CD4-positive, alpha-beta T cell (primary cell): Measurements from ENCODE around the gene UCN2. TPM values are rescaled to one million over a fixed set of nuclear protein-coding genes. Genes with fewer than 3 reads are reported as not detected.

Experiments
- ATAC-seq: fragments of 200-7000 bp; cut with Tn5 transposase; one replicate; pipeline ENCODE4 v1.10.0; 2022; ENCODE audit warnings: mild to moderate bottlenecking; ENCODE audit not compliant: poor library complexity
- CTCF ChIA-PET: fragments of 350-600 bp; sonication (Branson Sonifier 250); formaldehyde crosslinking; loops from one replicate; lab custom pipeline; 2021; ENCODE audit warnings: antibody characterized with exemption, inconsistent platforms; lab: Charles Lee
- POLR2A ChIA-PET: fragments of 350-600 bp; sonication (Branson Sonifier 250); formaldehyde crosslinking; loops from one replicate; lab custom pipeline; 2021; ENCODE audit warnings: antibody characterized with exemption, inconsistent platforms; lab: Charles Lee
- DNase-seq, 14 experiments: peaks; one replicate each; pipeline ENCODE4 v3.0.0-alpha.2; 2013 to 2020; ENCODE audit warnings: mixed read lengths in 2 of 14
- H3K27ac ChIP-seq, 2 donors: one replicate each; pipeline versions ENCODE4 v1.5.1 to v1.7.0; 2013; ENCODE audit warnings: low read length in 2 of 2, low read depth in 1 of 2, mild to moderate bottlenecking in 1 of 2
- H3K27me3 ChIP-seq, 2 experiments: 1 replicate in 1 of 2; 2 replicates in 1 of 2; pipeline versions ENCODE4 v1.6.1 to v1.7.0; 2013; ENCODE audit warnings: low read length in 2 of 2, control low read depth in 1 of 2, mild to moderate bottlenecking in 1 of 2, moderate library complexity in 1 of 2; ENCODE audit not compliant: insufficient read depth in 2 of 2, control insufficient read depth in 1 of 2
- H3K36me3 ChIP-seq: one replicate; pipeline ENCODE4 v1.6.1; 2013; ENCODE audit warnings: low read length, control low read depth; ENCODE audit not compliant: insufficient read depth
- H3K4me1 ChIP-seq: one replicate; pipeline ENCODE4 v1.6.1; 2013; ENCODE audit warnings: low read length, control low read depth; ENCODE audit not compliant: insufficient read depth
- H3K4me3 ChIP-seq: one replicate; pipeline ENCODE4 v1.5.1; 2013; ENCODE audit warnings: mild to moderate bottlenecking, low read length, moderate library complexity
- H3K9me3 ChIP-seq, 2 experiments: 1 replicate in 1 of 2; 2 replicates in 1 of 2; pipeline versions ENCODE4 v1.6.1 to v1.7.0; 2013; ENCODE audit warnings: low read length in 2 of 2, mild to moderate bottlenecking in 2 of 2, control low read depth in 1 of 2, moderate library complexity in 1 of 2; ENCODE audit not compliant: control insufficient read depth in 1 of 2, insufficient read depth in 1 of 2
- H3K27ac Mint-ChIP-seq: one replicate; pipeline ENCODE4 v1.8.0; 2020; ENCODE audit warnings: mixed read lengths
- H3K27me3 Mint-ChIP-seq: one replicate; pipeline ENCODE4 v1.8.0; 2021; ENCODE audit warnings: mixed read lengths
- H3K36me3 Mint-ChIP-seq: one replicate; pipeline ENCODE4 v1.8.0; 2021; ENCODE audit warnings: low read depth, mixed read lengths
- H3K4me1 Mint-ChIP-seq: one replicate; pipeline ENCODE4 v1.8.0; 2021; ENCODE audit warnings: low read depth, mixed read lengths
- H3K4me3 Mint-ChIP-seq: one replicate; pipeline ENCODE4 v1.8.0; 2020; ENCODE audit warnings: mild to moderate bottlenecking, mixed read lengths
- H3K9me3 Mint-ChIP-seq: one replicate; pipeline ENCODE4 v1.8.0; 2020; ENCODE audit warnings: mixed read lengths
- CTCF ChIP-seq: fragments of 200-600 bp; IDR thresholded peaks from one replicate; pipeline ENCODE4 v1.8.0; 2022; ENCODE audit warnings: antibody characterized with exemption, mild to moderate bottlenecking
- intact Hi-C, 2 experiments: fragments of 100-400 bp; cut with DNase I in 1 of 2; cut with micrococcal nuclease in 1 of 2; formaldehyde crosslinking; loops; one replicate each; pipeline versions ENCODE4 v1.15.1 to v1.9.0; 2023 to 2025; cut with DNase I, micrococcal nuclease
- total RNA-seq, 174 experiments: library from RNA in 2 of 174; stranded (reverse) in 2 of 174; gene quantifications; one replicate each; pipeline ENCODE4 v1.2.3 and lab custom pipeline; 2021 to 2026

UCN2 gene
- total RNA-seq, 2 experiments from 2014 or later, result not detected

- Histone ChIP-seq H3K4me1 (peaks cover 8% of the 10 kb centered on the region), H3K4me3 (no peak overlapping the region), H3K36me3 (no peaks in the 10 kb centered on the region), H3K9me3 (peaks cover 0 to 8% of the 10 kb centered on the region in 2 experiments), H3K27ac (no peak overlapping the region), H3K27me3 (peaks cover 11 to 33% of the 10 kb centered on the region in 2 experiments)
- DNase-seq, result no peak
- CTCF ChIA-PET, result no interaction called here
- no peak for ATAC-seq
- H3K9me3 Mint-ChIP-seq, result no peaks in the 10 kb centered on the region
- no peak overlapping the region for H3K27ac Mint-ChIP-seq
- no peaks in the 10 kb centered on the region for H3K36me3 Mint-ChIP-seq
- H3K4me3 Mint-ChIP-seq, result no peak overlapping the region
- H3K27me3 Mint-ChIP-seq, result peaks cover 62% of the 10 kb centered on the region
- H3K4me1 Mint-ChIP-seq, result peaks cover 6% of the 10 kb centered on the region
- POLR2A ChIA-PET, result no interaction called here
- TF ChIP-seq CTCF, result no peak
- intact Hi-C loops, result no loop called here
These were observed 27.9 kb upstream of the UCN2 start for GRCh38 chr3:48591436-48591835.

GRCh38 chr3:48588230-48588629 is 24.6 kb upstream of the UCN2 start:
- Mint-ChIP-seq H3K27me3 (peaks cover 43% of the 10 kb centered on the region), H3K9me3 (no peaks in the 10 kb centered on the region), H3K36me3 (no peaks in the 10 kb centered on the region), H3K27ac (no peak overlapping the region), H3K4me1 (no peaks in the 10 kb centered on the region), H3K4me3 (no peak overlapping the region)
- Histone ChIP-seq H3K4me3 (no peak overlapping the region), H3K9me3 (peaks cover 0 to 3% of the 10 kb centered on the region in 2 experiments), H3K36me3 (no peaks in the 10 kb centered on the region), H3K4me1 (no peaks in the 10 kb centered on the region), H3K27ac (no peak overlapping the region), H3K27me3 (peaks cover 4 to 10% of the 10 kb centered on the region in 2 experiments)
- ChIA-PET POLR2A (no interaction called here), CTCF (no interaction called here)
- DNase-seq (no peak), ATAC-seq (no peak)
- intact Hi-C loops, result no loop called here
- no peak for TF ChIP-seq CTCF

GRCh38 chr3:48587686-48588085 is 24.1 kb upstream of the UCN2 start:
- Mint-ChIP-seq H3K9me3 (no peaks in the 10 kb centered on the region), H3K4me1 (no peaks in the 10 kb centered on the region), H3K4me3 (no peak overlapping the region), H3K36me3 (no peaks in the 10 kb centered on the region), H3K27me3 (peaks cover 39% of the 10 kb centered on the region), H3K27ac (no peak overlapping the region)
- no peak overlapping the region for H3K4me3 ChIP-seq
- CTCF ChIA-PET, result no interaction called here
- H3K27ac ChIP-seq, result no peak overlapping the region
- DNase-seq (no peak), ATAC-seq (no peak)
- intact Hi-C loops, result no loop called here
- peaks cover 4 to 5% of the 10 kb centered on the region in 2 experiments for H3K27me3 ChIP-seq
- no peaks in the 10 kb centered on the region for H3K4me1 ChIP-seq
- peaks cover 0 to 3% of the 10 kb centered on the region in 2 experiments for H3K9me3 ChIP-seq
- TF ChIP-seq CTCF, result no peak
- POLR2A ChIA-PET, result no interaction called here
- H3K36me3 ChIP-seq, result no peaks in the 10 kb centered on the region
